ENCODE measurements around the gene ZNF385C. TPM values are rescaled to one million over a fixed set of nuclear protein-coding genes. Genes with fewer than 3 reads are reported as not detected.

ZNF385C gene
- total and polyA plus RNA-seq, 2 of the 13 experiments (the other 11 are each of a cell fraction or from before 2014, with no cell fraction given), result 2.3 to 6.1 TPM

DNA sequence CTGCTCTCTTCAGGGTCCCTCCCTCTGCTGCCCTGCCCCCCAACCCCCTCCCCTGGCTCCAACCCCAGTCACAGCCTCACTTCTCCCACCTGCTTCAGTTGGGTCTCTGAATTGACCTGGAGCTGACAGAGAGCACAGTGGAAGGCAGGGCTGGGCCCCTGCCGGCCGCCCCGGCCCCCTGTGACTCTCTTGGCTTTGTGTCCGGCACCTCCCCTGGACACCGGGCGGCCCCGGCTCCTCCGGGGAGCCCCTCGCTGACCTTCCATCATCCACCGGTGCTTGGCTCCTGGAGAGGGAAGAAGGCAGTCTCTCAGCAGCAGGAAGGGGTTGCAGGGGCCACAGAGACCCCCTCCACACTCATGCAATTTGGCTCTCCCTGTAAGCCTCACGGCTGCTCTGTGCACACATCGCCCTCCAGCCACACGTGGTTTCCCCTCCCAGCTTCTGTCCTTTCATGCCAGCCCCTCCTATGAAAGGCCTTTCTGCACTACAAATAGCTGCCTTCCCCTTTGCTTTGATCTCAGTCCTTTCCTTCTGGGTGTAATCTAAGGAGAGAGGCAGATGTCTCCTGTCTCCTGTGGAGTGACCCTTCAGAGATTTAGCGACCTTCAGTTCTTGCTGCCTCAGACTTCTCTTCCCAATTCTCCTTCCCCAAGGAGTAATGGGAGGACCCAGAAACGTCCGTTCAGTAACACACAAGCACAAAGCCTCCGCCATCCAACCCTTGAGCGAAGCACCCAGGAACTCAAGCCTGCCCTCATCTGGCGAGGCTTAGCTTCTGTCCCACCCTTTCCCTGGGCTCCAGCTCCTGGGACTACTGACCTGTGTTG, 70.1 kb downstream of the ZNF385C start (continued):
- TF ChIP-seq ARNT2 (CRISPR knock-in tag; IDR thresholded peaks at IDR 0.05; ENCODE audit: low read depth) (no peak), NFIB (CRISPR knock-in tag; IDR thresholded peaks at IDR 0.05; ENCODE audit: borderline replicate concordance) (no peak), ZNF713 (CRISPR knock-in tag; IDR thresholded peaks at IDR 0.05) (no peak), TCF7L2 (IDR thresholded peaks at IDR 0.05; ENCODE audit: low read depth, low read length) (no peak), ZNF724P (CRISPR knock-in tag; IDR thresholded peaks at IDR 0.05; ENCODE audit: borderline replicate concordance) (no peak), ZNF557 (CRISPR knock-in tag; IDR thresholded peaks at IDR 0.05) (no peak), KLF11 (CRISPR knock-in tag; IDR thresholded peaks at IDR 0.05) (peak; percentile 88), MTA3 (CRISPR knock-in tag; IDR thresholded peaks at IDR 0.05) (no peak), IRX3 (CRISPR knock-in tag; IDR thresholded peaks at IDR 0.05; ENCODE audit: borderline replicate concordance, low read depth) (no peak), ZNF263 (CRISPR knock-in tag; IDR thresholded peaks at IDR 0.05) (no peak), MTA1 (CRISPR knock-in tag; IDR thresholded peaks at IDR 0.05; ENCODE audit: borderline replicate concordance) (no peak), ADNP (CRISPR knock-in tag; IDR thresholded peaks at IDR 0.05) (no peak), NCOA2 (CRISPR knock-in tag; IDR thresholded peaks at IDR 0.05) (0 out of 2 replicates have a peak, but pooled peaks have one; percentile 24), RELA (CRISPR knock-in tag; IDR thresholded peaks at IDR 0.05) (no peak), PRPF4 (IDR thresholded peaks at IDR 0.05; ENCODE audit: low read depth, low read length, poor library complexity, severe bottlenecking) (no peak), ZNF468 (CRISPR knock-in tag; IDR thresholded peaks at IDR 0.05) (no peak), PHF21A (CRISPR knock-in tag; IDR thresholded peaks at IDR 0.05) (no peak), PHB2 (IDR thresholded peaks at IDR 0.05; ENCODE audit: partially characterized antibody) (no peak), ZZZ3 (CRISPR knock-in tag; IDR thresholded peaks at IDR 0.05; ENCODE audit: borderline replicate concordance) (no peak; the same call in 1 of the 2 replicates), TRIM24 (CRISPR knock-in tag; IDR thresholded peaks at IDR 0.05) (no peak), PAX8 (CRISPR knock-in tag; IDR thresholded peaks at IDR 0.05; ENCODE audit: borderline replicate concordance) (no peak), ZNF501 (CRISPR knock-in tag; IDR thresholded peaks at IDR 0.05) (no peak; the same call in 1 of the 2 replicates)
- TF ChIP-seq, protein P1, sequence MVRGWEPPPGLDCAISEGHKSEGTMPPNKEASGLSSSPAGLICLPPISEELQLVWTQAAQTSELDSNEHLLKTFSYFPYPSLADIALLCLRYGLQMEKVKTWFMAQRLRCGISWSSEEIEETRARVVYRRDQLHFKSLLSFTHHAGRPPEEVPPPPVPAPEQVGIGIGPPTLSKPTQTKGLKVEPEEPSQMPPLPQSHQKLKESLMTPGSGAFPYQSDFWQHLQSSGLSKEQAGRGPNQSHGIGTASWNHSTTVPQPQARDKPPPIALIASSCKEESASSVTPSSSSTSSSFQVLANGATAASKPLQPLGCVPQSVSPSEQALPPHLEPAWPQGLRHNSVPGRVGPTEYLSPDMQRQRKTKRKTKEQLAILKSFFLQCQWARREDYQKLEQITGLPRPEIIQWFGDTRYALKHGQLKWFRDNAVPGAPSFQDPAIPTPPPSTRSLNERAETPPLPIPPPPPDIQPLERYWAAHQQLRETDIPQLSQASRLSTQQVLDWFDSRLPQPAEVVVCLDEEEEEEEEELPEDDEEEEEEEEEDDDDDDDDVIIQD (CRISPR knock-in tag; IDR thresholded peaks at IDR 0.05; ENCODE audit: low read depth), result no peak; the same call in 1 of the 2 replicates
- TF ChIP-seq, protein P2, sequence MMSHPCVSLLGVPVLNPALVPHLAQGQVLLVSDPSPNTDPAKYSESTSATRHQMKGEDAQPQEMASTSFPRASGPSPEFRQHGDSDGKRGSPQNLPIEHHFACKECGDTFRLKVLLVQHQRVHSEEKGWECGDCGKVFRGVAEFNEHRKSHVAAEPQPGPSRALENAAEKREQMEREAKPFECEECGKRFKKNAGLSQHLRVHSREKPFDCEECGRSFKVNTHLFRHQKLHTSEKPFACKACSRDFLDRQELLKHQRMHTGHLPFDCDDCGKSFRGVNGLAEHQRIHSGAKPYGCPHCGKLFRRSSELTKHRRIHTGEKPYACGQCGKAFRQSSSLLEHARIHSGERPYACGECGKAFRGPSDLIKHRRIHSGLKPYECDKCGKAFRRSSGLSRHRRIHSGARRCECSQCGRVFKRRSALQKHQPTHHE (CRISPR knock-in tag; IDR thresholded peaks at IDR 0.05; ENCODE audit: borderline replicate concordance), result no peak
- TF ChIP-seq, protein P3, sequence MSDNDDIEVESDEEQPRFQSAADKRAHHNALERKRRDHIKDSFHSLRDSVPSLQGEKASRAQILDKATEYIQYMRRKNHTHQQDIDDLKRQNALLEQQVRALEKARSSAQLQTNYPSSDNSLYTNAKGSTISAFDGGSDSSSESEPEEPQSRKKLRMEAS (IDR thresholded peaks at IDR 0.05), result peak; percentile 70
- TF ChIP-seq, protein P4, sequence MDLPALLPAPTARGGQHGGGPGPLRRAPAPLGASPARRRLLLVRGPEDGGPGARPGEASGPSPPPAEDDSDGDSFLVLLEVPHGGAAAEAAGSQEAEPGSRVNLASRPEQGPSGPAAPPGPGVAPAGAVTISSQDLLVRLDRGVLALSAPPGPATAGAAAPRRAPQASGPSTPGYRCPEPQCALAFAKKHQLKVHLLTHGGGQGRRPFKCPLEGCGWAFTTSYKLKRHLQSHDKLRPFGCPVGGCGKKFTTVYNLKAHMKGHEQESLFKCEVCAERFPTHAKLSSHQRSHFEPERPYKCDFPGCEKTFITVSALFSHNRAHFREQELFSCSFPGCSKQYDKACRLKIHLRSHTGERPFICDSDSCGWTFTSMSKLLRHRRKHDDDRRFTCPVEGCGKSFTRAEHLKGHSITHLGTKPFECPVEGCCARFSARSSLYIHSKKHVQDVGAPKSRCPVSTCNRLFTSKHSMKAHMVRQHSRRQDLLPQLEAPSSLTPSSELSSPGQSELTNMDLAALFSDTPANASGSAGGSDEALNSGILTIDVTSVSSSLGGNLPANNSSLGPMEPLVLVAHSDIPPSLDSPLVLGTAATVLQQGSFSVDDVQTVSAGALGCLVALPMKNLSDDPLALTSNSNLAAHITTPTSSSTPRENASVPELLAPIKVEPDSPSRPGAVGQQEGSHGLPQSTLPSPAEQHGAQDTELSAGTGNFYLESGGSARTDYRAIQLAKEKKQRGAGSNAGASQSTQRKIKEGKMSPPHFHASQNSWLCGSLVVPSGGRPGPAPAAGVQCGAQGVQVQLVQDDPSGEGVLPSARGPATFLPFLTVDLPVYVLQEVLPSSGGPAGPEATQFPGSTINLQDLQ (CRISPR knock-in tag; IDR thresholded peaks at IDR 0.05), result no peak
